H1 (cell line): ENCODE results near the gene POLR3G. TPM values are rescaled to one million over a fixed set of nuclear protein-coding genes. Genes with fewer than 3 reads are reported as not detected.

Source experiments
- CREB1 ChIP-seq: IDR thresholded peaks from 2 replicates; pipeline ENCODE4 v1.6.1; 2012; ENCODE audit warnings: inconsistent platforms
- GTF2F1 ChIP-seq: IDR thresholded peaks from 2 replicates; pipeline ENCODE4 v1.6.1; 2012; ENCODE audit warnings: low read depth, low read length, improper control_type of control experiment, borderline replicate concordance
- polyA plus RNA-seq, 7 experiments: library from polyadenylated mRNA; depleted of rRNA in 3 of 7; stranded (reverse) in 5 of 7; unstranded in 2 of 7; fragments of >200 nt in 5 of 7; fragments of 200-250 nt in 2 of 7; gene quantifications; 1 replicate in 5 of 7; 2 replicates in 1 of 7; 4 replicates in 1 of 7; pipeline versions ENCODE4 v1.2.1 to v1.2.3, GENCODE V29; 2011 to 2013; ENCODE audit warnings: missing spikeins in 2 of 7, mixed read lengths in 2 of 7
- total RNA-seq: library from RNA; stranded (reverse); fragmentation: NEBNext Ultra II Directional; extraction: Animal tissue kit (Norgen Biotek cat#: 25700); gene quantifications from 2 replicates; pipeline ENCODE4 v1.2.1, GENCODE V29; 2021
- TF ChIP-seq, protein P1 (sequence below): fragments of 300-600 bp; sonication (generic); IDR thresholded peaks from 2 replicates; pipeline ENCODE4 v1.7.1; 2012; ENCODE audit warnings: low read length, moderate library complexity, mild to moderate bottlenecking, inconsistent platforms; ENCODE audit not compliant: insufficient replicate concordance

POLR3G gene
- total and polyA plus RNA-seq, 2 of the 8 experiments (the other 6 are each of a cell fraction or from before 2014, with no cell fraction given): 119 to 179 TPM

DNA sequence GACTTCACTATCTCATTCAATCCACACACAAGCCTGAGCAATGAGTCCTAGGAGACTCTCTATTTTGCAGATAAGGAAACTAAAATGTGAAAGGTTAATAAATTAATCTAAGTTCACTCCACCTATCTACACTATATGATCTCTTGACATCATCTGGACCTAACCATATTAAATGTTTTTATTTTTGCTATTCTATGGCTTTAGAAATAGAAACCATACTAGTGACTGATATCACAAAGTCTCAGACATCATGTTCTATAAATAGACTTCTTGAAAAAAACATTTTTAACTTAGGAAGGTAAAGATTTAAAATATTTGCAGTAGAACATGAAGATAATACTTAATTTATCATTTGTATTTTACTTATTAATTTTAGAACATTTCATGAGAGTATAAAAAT lies 74.6 kb downstream of the POLR3G start (continued):
- TF ChIP-seq, protein P1, sequence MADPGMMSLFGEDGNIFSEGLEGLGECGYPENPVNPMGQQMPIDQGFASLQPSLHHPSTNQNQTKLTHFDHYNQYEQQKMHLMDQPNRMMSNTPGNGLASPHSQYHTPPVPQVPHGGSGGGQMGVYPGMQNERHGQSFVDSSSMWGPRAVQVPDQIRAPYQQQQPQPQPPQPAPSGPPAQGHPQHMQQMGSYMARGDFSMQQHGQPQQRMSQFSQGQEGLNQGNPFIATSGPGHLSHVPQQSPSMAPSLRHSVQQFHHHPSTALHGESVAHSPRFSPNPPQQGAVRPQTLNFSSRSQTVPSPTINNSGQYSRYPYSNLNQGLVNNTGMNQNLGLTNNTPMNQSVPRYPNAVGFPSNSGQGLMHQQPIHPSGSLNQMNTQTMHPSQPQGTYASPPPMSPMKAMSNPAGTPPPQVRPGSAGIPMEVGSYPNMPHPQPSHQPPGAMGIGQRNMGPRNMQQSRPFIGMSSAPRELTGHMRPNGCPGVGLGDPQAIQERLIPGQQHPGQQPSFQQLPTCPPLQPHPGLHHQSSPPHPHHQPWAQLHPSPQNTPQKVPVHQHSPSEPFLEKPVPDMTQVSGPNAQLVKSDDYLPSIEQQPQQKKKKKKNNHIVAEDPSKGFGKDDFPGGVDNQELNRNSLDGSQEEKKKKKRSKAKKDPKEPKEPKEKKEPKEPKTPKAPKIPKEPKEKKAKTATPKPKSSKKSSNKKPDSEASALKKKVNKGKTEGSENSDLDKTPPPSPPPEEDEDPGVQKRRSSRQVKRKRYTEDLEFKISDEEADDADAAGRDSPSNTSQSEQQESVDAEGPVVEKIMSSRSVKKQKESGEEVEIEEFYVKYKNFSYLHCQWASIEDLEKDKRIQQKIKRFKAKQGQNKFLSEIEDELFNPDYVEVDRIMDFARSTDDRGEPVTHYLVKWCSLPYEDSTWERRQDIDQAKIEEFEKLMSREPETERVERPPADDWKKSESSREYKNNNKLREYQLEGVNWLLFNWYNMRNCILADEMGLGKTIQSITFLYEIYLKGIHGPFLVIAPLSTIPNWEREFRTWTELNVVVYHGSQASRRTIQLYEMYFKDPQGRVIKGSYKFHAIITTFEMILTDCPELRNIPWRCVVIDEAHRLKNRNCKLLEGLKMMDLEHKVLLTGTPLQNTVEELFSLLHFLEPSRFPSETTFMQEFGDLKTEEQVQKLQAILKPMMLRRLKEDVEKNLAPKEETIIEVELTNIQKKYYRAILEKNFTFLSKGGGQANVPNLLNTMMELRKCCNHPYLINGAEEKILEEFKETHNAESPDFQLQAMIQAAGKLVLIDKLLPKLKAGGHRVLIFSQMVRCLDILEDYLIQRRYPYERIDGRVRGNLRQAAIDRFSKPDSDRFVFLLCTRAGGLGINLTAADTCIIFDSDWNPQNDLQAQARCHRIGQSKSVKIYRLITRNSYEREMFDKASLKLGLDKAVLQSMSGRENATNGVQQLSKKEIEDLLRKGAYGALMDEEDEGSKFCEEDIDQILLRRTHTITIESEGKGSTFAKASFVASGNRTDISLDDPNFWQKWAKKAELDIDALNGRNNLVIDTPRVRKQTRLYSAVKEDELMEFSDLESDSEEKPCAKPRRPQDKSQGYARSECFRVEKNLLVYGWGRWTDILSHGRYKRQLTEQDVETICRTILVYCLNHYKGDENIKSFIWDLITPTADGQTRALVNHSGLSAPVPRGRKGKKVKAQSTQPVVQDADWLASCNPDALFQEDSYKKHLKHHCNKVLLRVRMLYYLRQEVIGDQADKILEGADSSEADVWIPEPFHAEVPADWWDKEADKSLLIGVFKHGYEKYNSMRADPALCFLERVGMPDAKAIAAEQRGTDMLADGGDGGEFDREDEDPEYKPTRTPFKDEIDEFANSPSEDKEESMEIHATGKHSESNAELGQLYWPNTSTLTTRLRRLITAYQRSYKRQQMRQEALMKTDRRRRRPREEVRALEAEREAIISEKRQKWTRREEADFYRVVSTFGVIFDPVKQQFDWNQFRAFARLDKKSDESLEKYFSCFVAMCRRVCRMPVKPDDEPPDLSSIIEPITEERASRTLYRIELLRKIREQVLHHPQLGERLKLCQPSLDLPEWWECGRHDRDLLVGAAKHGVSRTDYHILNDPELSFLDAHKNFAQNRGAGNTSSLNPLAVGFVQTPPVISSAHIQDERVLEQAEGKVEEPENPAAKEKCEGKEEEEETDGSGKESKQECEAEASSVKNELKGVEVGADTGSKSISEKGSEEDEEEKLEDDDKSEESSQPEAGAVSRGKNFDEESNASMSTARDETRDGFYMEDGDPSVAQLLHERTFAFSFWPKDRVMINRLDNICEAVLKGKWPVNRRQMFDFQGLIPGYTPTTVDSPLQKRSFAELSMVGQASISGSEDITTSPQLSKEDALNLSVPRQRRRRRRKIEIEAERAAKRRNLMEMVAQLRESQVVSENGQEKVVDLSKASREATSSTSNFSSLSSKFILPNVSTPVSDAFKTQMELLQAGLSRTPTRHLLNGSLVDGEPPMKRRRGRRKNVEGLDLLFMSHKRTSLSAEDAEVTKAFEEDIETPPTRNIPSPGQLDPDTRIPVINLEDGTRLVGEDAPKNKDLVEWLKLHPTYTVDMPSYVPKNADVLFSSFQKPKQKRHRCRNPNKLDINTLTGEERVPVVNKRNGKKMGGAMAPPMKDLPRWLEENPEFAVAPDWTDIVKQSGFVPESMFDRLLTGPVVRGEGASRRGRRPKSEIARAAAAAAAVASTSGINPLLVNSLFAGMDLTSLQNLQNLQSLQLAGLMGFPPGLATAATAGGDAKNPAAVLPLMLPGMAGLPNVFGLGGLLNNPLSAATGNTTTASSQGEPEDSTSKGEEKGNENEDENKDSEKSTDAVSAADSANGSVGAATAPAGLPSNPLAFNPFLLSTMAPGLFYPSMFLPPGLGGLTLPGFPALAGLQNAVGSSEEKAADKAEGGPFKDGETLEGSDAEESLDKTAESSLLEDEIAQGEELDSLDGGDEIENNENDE: no peak
- TF ChIP-seq GTF2F1 (no peak), CREB1 (no peak)
